HS-5 (cell line): ENCODE data around the gene RPUSD1.
"Not testable (repeated sequence)": the region's sequence is repeated elsewhere in the genome, so short reads cannot be mapped to it uniquely, and the experiment has no call there.

Source experiments
- DNase-seq: peaks from one replicate; pipeline ENCODE4 v3.0.0-alpha.2; 2012; ENCODE audit warnings: low read depth

The RPUSD1 gene, protein sequence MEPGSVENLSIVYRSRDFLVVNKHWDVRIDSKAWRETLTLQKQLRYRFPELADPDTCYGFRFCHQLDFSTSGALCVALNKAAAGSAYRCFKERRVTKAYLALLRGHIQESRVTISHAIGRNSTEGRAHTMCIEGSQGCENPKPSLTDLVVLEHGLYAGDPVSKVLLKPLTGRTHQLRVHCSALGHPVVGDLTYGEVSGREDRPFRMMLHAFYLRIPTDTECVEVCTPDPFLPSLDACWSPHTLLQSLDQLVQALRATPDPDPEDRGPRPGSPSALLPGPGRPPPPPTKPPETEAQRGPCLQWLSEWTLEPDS

DNA sequence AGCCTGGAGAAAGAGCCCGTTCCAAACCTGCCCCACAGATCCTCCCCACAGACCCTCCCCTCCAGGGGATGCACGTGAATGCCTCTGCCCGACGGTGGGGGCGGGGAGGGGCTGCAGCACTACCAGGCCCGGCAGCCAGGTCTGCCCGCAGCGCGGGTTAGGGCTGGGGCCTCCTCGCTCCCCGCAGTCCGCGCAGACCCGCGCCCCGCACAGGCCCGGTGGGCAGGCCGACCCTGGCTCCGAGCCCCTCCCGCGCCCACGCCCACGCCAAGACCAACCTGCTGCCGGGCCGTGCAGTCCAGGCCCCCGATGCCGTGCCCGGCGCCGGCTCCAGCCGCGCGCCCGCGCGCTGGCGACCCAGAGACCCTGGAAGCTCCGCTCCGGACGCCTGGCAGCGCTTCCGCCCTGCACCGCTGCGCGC, at the start of gene RPUSD1:
Gene RPUSD1 (minus strand): TSS at position 404 of the 421 bp plus-strand sequence. CDS start 644 bp downstream, outside the sequence.
- no peak for DNase-seq

DNA sequence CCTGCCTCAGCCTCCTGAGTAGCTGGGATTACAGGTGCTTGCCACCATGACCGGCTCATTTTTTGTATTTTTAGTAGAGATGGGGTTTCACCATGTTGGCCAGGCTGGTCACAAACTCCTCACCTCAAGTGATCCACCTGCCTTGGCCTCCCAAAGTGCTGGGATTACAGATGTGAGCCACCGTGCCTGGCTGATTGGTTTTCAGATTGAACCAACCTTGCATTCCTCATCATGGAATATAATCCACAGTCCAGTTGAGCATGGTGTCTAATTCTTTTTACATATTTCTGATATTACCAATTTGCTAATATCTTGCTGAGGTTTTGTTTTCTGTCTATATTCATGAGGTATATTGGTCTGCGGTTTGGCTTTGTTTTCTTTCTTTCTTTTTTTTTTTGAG, 48.6 kb upstream of the RPUSD1 start:
- DNase-seq: not testable (repeated sequence)

GRCh38 chr16:836221-836620, 48.0 kb upstream of the RPUSD1 start:
- no peak for DNase-seq

DNA sequence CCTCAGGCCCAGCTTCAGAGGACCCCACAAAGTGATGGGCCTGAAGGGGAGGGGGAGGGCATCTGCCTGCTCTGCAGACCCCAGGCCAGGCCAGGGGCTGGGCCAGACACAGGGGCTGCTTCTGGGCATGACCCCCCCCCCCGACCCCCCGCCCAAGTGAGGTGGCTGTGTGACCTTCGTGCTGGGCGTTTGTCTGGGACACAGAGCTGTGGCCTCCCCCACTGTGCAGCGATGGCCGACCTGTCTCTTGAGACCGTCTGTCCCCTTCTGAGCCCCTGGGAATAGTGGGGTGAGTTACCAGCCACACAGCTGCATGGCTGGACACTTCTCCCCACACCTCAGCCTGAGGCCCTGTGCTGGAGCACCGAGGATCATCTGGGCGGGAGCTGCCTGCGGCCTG, 47.2 kb upstream of the RPUSD1 start:
- no peak for DNase-seq

DNA sequence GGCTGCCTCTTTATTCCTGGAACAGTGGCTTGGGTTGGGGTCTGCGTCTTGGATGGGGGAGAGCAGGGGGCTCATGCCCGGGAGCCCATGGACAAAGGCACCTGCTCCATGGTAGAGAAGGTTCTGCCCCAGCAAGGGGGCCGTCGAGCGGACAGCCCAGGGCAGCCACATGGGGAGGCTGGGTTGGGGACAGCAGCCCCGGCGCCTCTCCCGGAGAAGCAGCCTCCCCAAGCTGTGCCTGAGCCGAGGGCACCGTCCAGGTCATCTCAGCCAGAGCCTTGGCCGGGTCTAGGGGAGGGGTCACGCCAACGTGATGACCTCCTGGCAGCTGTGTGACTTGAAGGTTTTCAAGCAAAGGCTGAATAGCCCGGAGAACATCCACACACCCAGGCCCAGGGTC, 45.2 kb upstream of the RPUSD1 start:
- DNase-seq: no peak

- DNase-seq: no peak
Measured at GRCh38 chr16:832652-833336, 44.6 kb upstream of the RPUSD1 start.

- no peak for DNase-seq
Measured at GRCh38 chr16:831571-832413, 43.6 kb upstream of the RPUSD1 start.

DNA sequence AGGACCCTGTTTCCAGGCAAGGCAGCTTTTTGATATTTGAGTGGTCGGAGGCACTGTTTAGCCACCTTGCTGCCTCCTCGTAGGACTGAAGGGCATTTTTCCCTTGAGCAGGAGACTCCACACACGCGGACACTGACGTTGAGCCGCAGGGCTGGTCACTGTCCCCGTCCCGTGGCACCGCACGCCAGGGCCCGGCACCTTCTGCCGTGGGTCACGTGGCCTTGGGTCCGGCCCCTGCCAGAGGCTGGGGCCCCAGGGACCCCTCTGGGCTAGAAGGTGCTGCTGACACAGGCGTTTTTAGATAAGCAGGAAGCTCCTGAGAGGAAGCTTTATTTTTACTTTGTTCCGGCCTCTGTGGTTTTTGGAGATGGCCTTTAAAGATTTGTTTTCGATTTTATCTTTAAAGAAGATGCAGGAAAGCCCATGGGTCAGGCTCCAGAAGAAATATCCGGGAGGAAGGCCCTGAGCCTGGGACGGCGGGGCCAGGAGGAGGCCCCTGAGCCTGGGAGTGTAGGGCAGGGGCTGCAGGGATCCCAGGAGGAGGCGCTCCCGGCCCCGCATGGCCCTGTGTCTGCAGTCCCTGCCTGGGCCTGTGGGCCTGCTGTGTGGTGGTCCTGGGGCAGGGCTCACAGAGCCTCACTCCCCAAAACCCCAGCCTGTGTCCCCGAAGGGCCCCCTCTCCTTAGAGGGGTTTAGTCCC, 42.8 kb upstream of the RPUSD1 start:
- no peak for DNase-seq

GRCh38 chr16:830107-830870, 42.1 kb upstream of the RPUSD1 start:
- no peak for DNase-seq

GRCh38 chr16:828891-829290, 40.7 kb upstream of the RPUSD1 start:
- no peak for DNase-seq

DNA sequence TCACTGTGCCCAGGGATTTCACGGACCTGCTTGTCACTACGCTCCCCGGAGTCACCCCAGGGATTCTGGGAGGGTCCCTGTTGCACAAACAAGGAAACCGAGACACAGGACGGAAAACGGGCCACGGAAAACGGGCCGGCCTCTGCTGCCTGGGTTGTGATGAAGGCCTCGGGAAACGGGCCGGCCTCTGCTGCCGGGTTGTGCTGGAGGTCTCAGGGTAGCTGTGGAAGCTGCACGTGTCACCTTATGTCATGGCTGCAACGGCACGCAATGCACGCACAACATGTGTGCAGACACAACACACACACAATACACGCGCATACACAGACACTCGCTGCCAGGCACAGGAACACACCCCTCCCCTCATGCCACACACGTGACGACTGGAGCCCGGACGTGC, 39.3 kb upstream of the RPUSD1 start:
- no peak for DNase-seq

GRCh38 chr16:825341-826061, 37.3 kb upstream of the RPUSD1 start:
- no peak for DNase-seq

- DNase-seq: no peak
Measured at GRCh38 chr16:824601-825000, 36.4 kb upstream of the RPUSD1 start.

DNA sequence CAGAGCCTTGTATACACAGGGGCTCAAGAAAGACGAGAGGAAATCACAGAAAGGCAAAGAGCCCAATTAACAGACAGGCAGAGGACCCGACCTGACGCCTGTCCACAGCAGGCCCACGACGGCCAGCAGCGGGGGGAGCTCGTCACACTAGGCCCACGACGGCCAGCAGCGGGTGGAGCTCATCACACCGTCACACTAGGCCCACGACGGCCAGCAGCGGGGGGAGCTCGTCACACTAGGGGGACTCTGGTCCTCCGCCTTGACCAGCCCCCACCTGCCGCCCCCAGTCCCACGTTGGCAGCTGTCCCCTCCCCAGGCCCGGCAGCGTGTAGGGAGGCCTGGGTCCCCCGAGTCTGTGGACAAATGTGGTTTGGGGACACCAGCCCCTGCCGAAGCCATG, 36.0 kb upstream of the RPUSD1 start:
- no peak for DNase-seq

DNA sequence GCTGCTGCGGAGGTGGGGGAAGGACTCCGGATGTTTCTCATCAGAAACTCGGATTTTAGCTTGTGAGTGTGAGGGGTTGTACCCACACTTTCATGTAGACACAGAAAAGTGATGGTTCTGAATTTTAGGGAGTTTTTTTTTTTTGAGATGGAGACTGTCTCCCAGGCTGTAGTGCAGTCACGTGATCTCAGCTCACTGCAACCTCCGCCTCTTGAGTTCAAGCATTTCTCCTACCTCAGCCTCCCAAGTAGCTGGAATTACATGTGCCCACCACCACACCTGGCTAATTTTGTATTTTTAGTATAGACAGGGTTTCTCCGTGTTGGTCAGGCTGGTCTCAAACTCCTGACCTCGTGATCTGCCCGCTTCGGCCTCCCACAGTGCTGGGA, 34.7 kb upstream of the RPUSD1 start:
- DNase-seq: no peak

GRCh38 chr16:822174-822908, 34.2 kb upstream of the RPUSD1 start:
- no peak for DNase-seq

GRCh38 chr16:821751-822150, 33.6 kb upstream of the RPUSD1 start:
- no peak for DNase-seq

GRCh38 chr16:820748-821147, 32.6 kb upstream of the RPUSD1 start:
- DNase-seq: no peak

DNA sequence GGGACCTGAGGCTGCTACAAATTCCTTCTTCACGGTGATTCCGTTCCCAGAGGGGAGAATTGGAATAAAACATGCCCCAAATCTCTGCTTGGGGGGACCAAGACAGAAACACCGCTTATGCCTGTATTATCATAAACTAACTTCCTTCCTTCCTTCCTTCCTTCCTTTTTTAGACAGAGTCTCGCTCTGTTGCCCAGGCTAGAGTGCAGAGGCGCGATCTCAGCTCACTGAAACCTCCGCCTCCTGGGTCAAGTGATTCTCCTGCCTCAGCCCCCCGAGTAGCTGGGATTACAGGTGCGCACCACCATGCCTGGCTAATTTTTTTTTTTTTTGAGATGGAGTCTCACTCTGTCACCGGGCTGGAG, 31.8 kb upstream of the RPUSD1 start:
- DNase-seq: not testable (repeated sequence)
